ENCODE measurements around the gene GCNT2. TPM values are rescaled to one million over a fixed set of nuclear protein-coding genes. Genes with fewer than 3 reads are reported as not detected.

Gene GCNT2
- total RNA-seq, 1 donor from 2014 or later = 8.2 TPM

- Mint-ChIP-seq H3K27me3 (no peaks in the 10 kb centered on the region), H3K4me3 (ENCODE audit: low read depth) (no peak overlapping the region), H3K36me3 (ENCODE audit: insufficient read depth) (no peaks in the 10 kb centered on the region), H3K9me3 (ENCODE audit: low read depth) (no peaks in the 10 kb centered on the region), H3K4me1 (ENCODE audit: low read depth) (no peaks in the 10 kb centered on the region), H3K27ac (no peak overlapping the region)
- TF ChIP-seq CTCF (IDR thresholded peaks at IDR 0.05; ENCODE audit: unreplicated experiment) = no peak
- DNase-seq (ENCODE audit: low spot score, unreplicated experiment) = no peak
Observed at GRCh38 chr6:10547809-10548208, 26.7 kb downstream of the GCNT2 start.

- H3K27me3 Mint-ChIP-seq = peaks cover 17% of the 10 kb centered on the region
- H3K9me3 Mint-ChIP-seq (ENCODE audit: low read depth) = no peaks in the 10 kb centered on the region
- no peak for TF ChIP-seq CTCF (IDR thresholded peaks at IDR 0.05; ENCODE audit: unreplicated experiment)
- peaks cover 5% of the 10 kb centered on the region for H3K4me1 Mint-ChIP-seq (ENCODE audit: low read depth)
- no peak for DNase-seq (ENCODE audit: low spot score, unreplicated experiment)
- H3K27ac Mint-ChIP-seq = no peak overlapping the region
- no peaks in the 10 kb centered on the region for H3K36me3 Mint-ChIP-seq (ENCODE audit: insufficient read depth)
- H3K4me3 Mint-ChIP-seq (ENCODE audit: low read depth) = no peak overlapping the region
Observed at GRCh38 chr6:10550764-10551163, 29.6 kb downstream of the GCNT2 start.

- no peak overlapping the region for H3K27ac Mint-ChIP-seq
- H3K4me3 Mint-ChIP-seq (ENCODE audit: low read depth) = no peak overlapping the region
- H3K4me1 Mint-ChIP-seq (ENCODE audit: low read depth) = peaks cover 12% of the 10 kb centered on the region
- DNase-seq (ENCODE audit: low spot score, unreplicated experiment) = no peak
- H3K27me3 Mint-ChIP-seq = peaks cover 27% of the 10 kb centered on the region
- TF ChIP-seq CTCF (IDR thresholded peaks at IDR 0.05; ENCODE audit: unreplicated experiment) = no peak
- H3K36me3 Mint-ChIP-seq (ENCODE audit: insufficient read depth) = no peaks in the 10 kb centered on the region
- H3K9me3 Mint-ChIP-seq (ENCODE audit: low read depth) = no peaks in the 10 kb centered on the region
Observed at GRCh38 chr6:10552270-10552810, 31.2 kb downstream of the GCNT2 start.

GRCh38 chr6:10553871-10554270, 32.7 kb downstream of the GCNT2 start:
- H3K27me3 Mint-ChIP-seq = peaks cover 39% of the 10 kb centered on the region
- H3K9me3 Mint-ChIP-seq (ENCODE audit: low read depth) = no peaks in the 10 kb centered on the region
- H3K4me1 Mint-ChIP-seq (ENCODE audit: low read depth) = peaks cover 14% of the 10 kb centered on the region
- H3K27ac Mint-ChIP-seq = no peak overlapping the region
- DNase-seq (ENCODE audit: low spot score, unreplicated experiment) = no peak
- H3K4me3 Mint-ChIP-seq (ENCODE audit: low read depth) = no peak overlapping the region
- TF ChIP-seq CTCF (IDR thresholded peaks at IDR 0.05; ENCODE audit: unreplicated experiment) = no peak
- no peaks in the 10 kb centered on the region for H3K36me3 Mint-ChIP-seq (ENCODE audit: insufficient read depth)

GRCh38 chr6:10554826-10555225, 33.7 kb downstream of the GCNT2 start:
- no peak for DNase-seq (ENCODE audit: low spot score, unreplicated experiment)
- Mint-ChIP-seq H3K4me3 (ENCODE audit: low read depth) (peak overlapping the region; percentile 25), H3K4me1 (ENCODE audit: low read depth) (peaks cover 14% of the 10 kb centered on the region), H3K36me3 (ENCODE audit: insufficient read depth) (no peaks in the 10 kb centered on the region), H3K27ac (peak overlapping the region; percentile 26), H3K27me3 (peaks cover 45% of the 10 kb centered on the region), H3K9me3 (ENCODE audit: low read depth) (no peaks in the 10 kb centered on the region)
- TF ChIP-seq CTCF (IDR thresholded peaks at IDR 0.05; ENCODE audit: unreplicated experiment) = no peak

Data from progenitor cell of endocrine pancreas (in vitro differentiated cells).